ENCODE measurements around the gene PJVK. TPM values are rescaled to one million over a fixed set of nuclear protein-coding genes. Genes with fewer than 3 reads are reported as not detected.

The PJVK gene
- total and polyA plus RNA-seq, 2 of the 4 experiments (the other 2 are of a cell fraction), result 0.72 to 2.4 TPM

DNA sequence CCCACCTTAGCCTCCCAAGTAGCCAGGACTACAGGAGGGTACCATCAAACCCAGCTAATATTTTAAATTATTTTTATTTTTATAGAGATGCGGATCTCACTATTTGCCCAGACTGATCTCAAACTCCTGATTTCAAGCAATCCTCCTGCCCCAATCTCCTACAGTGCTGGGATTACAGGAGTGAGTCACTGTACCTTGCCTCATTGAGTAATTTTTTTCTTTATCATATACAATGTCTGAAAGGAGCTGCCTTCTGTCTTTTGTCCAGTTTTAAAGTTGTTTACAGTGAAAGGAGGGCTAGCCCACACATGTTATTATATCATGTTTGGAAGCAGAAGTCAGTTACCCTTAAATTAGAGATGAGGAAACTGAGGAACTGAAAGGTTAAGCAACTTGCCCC is 32.8 kb upstream of the PJVK start:
- in situ Hi-C loops (cut with MboI; ENCODE audit: low sequenced_read_pairs), result loop anchor here (5.0 kb wide), 1 partner anchor 286 kb away; no protein-coding TSS in a partner anchor
- ATAC-seq (ENCODE audit: low read depth) (0 out of 2 replicates have a peak, but pooled peaks have one; percentile 6), DNase-seq (peak; percentile 65)
- Histone ChIP-seq H3K79me1 (ENCODE audit: low read depth in 1 of 2, low read length in 2 of 2) (peaks cover 20 to 40% of the 10 kb centered on the region in 2 experiments), H3K9me3 (ENCODE audit: control insufficient read depth, insufficient read depth, low read length) (no peaks in the 10 kb centered on the region), H3K4me3 (ENCODE audit: insufficient read depth, low read depth, low read length) (no peak overlapping the region), H3K9me1 (ENCODE audit: insufficient read depth, low read length) (peaks cover 3% of the 10 kb centered on the region; the same call in 1 of the 2 replicates), H3K18ac (ENCODE audit: low read depth, low read length) (peak overlapping the region; percentile 50; the same call in 1 of the 2 replicates), H2AK9ac (replicated peaks; ENCODE audit: low read depth, low read length, poor library complexity) (no peak overlapping the region), H3K14ac (replicated peaks; ENCODE audit: low read depth, low read length) (no peak overlapping the region), H3K36me3 (ENCODE audit: control insufficient read depth, insufficient read depth, low read length) (no peaks in the 10 kb centered on the region), H3K27ac (ENCODE audit: insufficient read depth, low read length) (no peak overlapping the region), H3K4me2 (ENCODE audit: low read depth, low read length) (peak overlapping the region; percentile 29; the same call in 1 of the 2 replicates), H3K27me3 (ENCODE audit: control insufficient read depth, insufficient read depth, low read length) (no peaks in the 10 kb centered on the region), H4K20me1 (ENCODE audit: insufficient read depth, low read length) (no peaks in the 10 kb centered on the region), H2AK5ac (ENCODE audit: low read depth, low read length) (no peak overlapping the region), H3K23ac (ENCODE audit: low read depth, low read length) (no peak overlapping the region), H3K4me1 (ENCODE audit: control insufficient read depth, insufficient read depth, low read length) (0 out of 2 replicates have a peak, but pooled peaks cover 2% of the 10 kb centered on the region), H2BK120ac (ENCODE audit: low read depth, low read length) (no peak overlapping the region), H4K5ac (ENCODE audit: low read depth, low read length) (no peak overlapping the region), H2AFZ (replicated peaks; ENCODE audit: low read length, poor library complexity) (no peak overlapping the region), H2BK20ac (ENCODE audit: low read depth, low read length) (no peak overlapping the region), H3K56ac (ENCODE audit: extremely low read depth, insufficient read depth, low read length) (no peak overlapping the region), H3K4ac (ENCODE audit: low read depth, low read length) (no peak overlapping the region), H4K8ac (ENCODE audit: low read depth in 2 of 2, low read length in 2 of 2) (no peak overlapping the region), H2BK5ac (ENCODE audit: low read depth, low read length, poor library complexity, severe bottlenecking) (peak overlapping the region; percentile 2), H4K91ac (ENCODE audit: insufficient read depth, low read depth, low read length) (no peak overlapping the region), H3K9ac (ENCODE audit: low read depth, low read length) (no peak overlapping the region), H2BK15ac (ENCODE audit: low read depth, low read length) (no peak overlapping the region)
- POLR2A ChIA-PET (ENCODE audit: unreplicated experiment), result interaction anchor here (0.6 kb wide), 1 partner anchor 37 kb away, joined by 4 read pairs; no protein-coding TSS in a partner anchor
- CTCF ChIA-PET, result interaction anchor here (0.9 to 2.7 kb wide), 10 partner anchors 11 to 306 kb away, joined by 3 to 18 read pairs (median 8); partner anchors contain the start of gene RBM45
- TF ChIP-seq RAD21 (IDR thresholded peaks at IDR 0.05; ENCODE audit: low read length) (no peak), CEBPB (IDR thresholded peaks at IDR 0.05; ENCODE audit: low read depth, low read length) (peak; percentile 76), BHLHE40 (IDR thresholded peaks at IDR 0.05; ENCODE audit: low read depth, low read length) (no peak), MAZ (IDR thresholded peaks at IDR 0.05; ENCODE audit: borderline replicate concordance, low read depth, low read length) (no peak), FOS (IDR thresholded peaks at IDR 0.05; ENCODE audit: low read depth, low read length) (peak; percentile 70)
- dilution Hi-C loops (cut with HindIII; ENCODE audit: low sequenced_read_pairs, unreplicated experiment), result no loop called here
- intact Hi-C loops (cut with micrococcal nuclease), result loop anchor here (2.0 kb wide), 1 partner anchor 438 kb away; no protein-coding TSS in a partner anchor
- WGBS, 2 experiments (ENCODE audit: extremely low coverage in 2 of 2, insufficient read length in 1 of 2), result no CpG with 5 or more reads among the region's 1 CpG
- no TSS peak for BruUV-seq (replicated peaks)
